GM12864 (cell line): Measurements from ENCODE around the gene PTHLH.

Experiments used
- DNase-seq: peaks from one replicate; pipeline ENCODE4 v3.0.0-alpha.2; 2011; ENCODE audit warnings: low read depth
- H3K4me3 ChIP-seq: 2 replicates; pipeline ENCODE4 v1.5.1; 2011; ENCODE audit warnings: mild to moderate bottlenecking, low read depth, low read length, control low read depth
- CTCF ChIP-seq: IDR thresholded peaks from 2 replicates; pipeline ENCODE4 v1.5.1; 2011; ENCODE audit warnings: low read depth, mild to moderate bottlenecking, moderate library complexity, low read length, control low read depth, inconsistent platforms; ENCODE audit errors: missing control alignments

The PTHLH gene

GRCh38 chr12:27915021-27915420 lies 57.5 kb downstream of the PTHLH start:
- H3K4me3 ChIP-seq, result no peak overlapping the region
- DNase-seq, result no peak

GRCh38 chr12:27913999-27914614 lies 58.4 kb downstream of the PTHLH start:
- DNase-seq, result no peak
- no peak overlapping the region for H3K4me3 ChIP-seq
- TF ChIP-seq CTCF, result no peak

More at GRCh38 chr12:27915021-27915420, 57.5 kb downstream of the PTHLH start:
- TF ChIP-seq CTCF, result no peak

GRCh38 chr12:27911397-27911796 lies 61.1 kb downstream of the PTHLH start:
- TF ChIP-seq CTCF, result no peak
- no peak overlapping the region for H3K4me3 ChIP-seq
- DNase-seq, result no peak
